Upper lobe of left lung (tissue), 6 donors: ENCODE results near the gene SNX6. TPM values are rescaled to one million over a fixed set of nuclear protein-coding genes. Genes with fewer than 3 reads are reported as not detected.
"Not testable (repeated sequence)": the region's sequence is repeated elsewhere in the genome, so short reads cannot be mapped to it uniquely, and the experiment has no call there.

Source experiments
- ATAC-seq, 2 donors: fragments of 200-7000 bp; cut with Tn5 transposase; one replicate each; pipeline ENCODE4 v1.9.1; 2022; ENCODE audit warnings: mild to moderate bottlenecking in 2 of 2, moderate library complexity in 2 of 2; ENCODE audit not compliant: low FRiP score in 2 of 2
- DNase-seq, 2 donors: peaks; one replicate each; pipeline ENCODE4 v3.0.0-alpha.2; 2019 to 2020
- H3K27ac ChIP-seq, 4 donors: fragments of 200-600 bp; sonication (generic); one replicate each; pipeline ENCODE4 v1.5.1; 2016 to 2019
- H3K27me3 ChIP-seq, 4 donors: fragments of 200-600 bp; sonication (generic); one replicate each; pipeline ENCODE4 v1.5.1; 2017 to 2019
- H3K36me3 ChIP-seq, 4 donors: fragments of 200-600 bp; sonication (generic); one replicate each; pipeline ENCODE4 v1.5.1; 2016 to 2019
- H3K4me1 ChIP-seq, 4 donors: fragments of 200-600 bp; sonication (generic); one replicate each; pipeline ENCODE4 v1.5.1; 2018 to 2019
- H3K4me3 ChIP-seq, 4 donors: fragments of 200-600 bp; sonication (generic); one replicate each; pipeline ENCODE4 v1.5.1; 2017 to 2019; ENCODE audit warnings: mild to moderate bottlenecking in 2 of 4, moderate library complexity in 1 of 4
- H3K9me3 ChIP-seq, 4 donors: fragments of 200-600 bp; sonication (generic); one replicate each; pipeline ENCODE4 v1.5.1; 2018 to 2019
- EP300 ChIP-seq, 4 donors: sonication (generic); formaldehyde crosslinking; IDR thresholded peaks; one replicate each; pipeline ENCODE4 v1.5.1; 2017; ENCODE audit warnings: antibody characterized with exemption in 4 of 4, control low read depth in 2 of 4
- POLR2A ChIP-seq, 4 donors: fragments of 450-650 bp; IDR thresholded peaks; one replicate each; pipeline ENCODE4 v1.5.1; 2016 to 2017; ENCODE audit warnings: antibody characterized with exemption in 4 of 4, mild to moderate bottlenecking in 2 of 4
- POLR2AphosphoS5 ChIP-seq, 2 donors: sonication (generic); formaldehyde crosslinking; IDR thresholded peaks; one replicate each; pipeline ENCODE4 v1.5.1; 2017; ENCODE audit warnings: antibody characterized with exemption in 2 of 2
- WGBS, 2 donors: methylation state at CpG; one replicate each; pipeline ENCODE4 v1.1.5; 2017 to 2018; 5-methylcytosine and 5-hydroxymethylcytosine counted together
- total RNA-seq, 6 donors: library from RNA; depleted of rRNA in 4 of 6; stranded (reverse); fragments of >200 nt in 4 of 6; gene quantifications; one replicate each; pipeline versions ENCODE4 v1.1.0 to v1.2.1, GENCODE V29; 2016 to 2021
- TF ChIP-seq, protein P1 (sequence below), 6 experiments: fragments of 450-650 bp in 4 of 6; fragments of 200-600 bp in 2 of 6; sonication (generic) in 2 of 6; IDR thresholded peaks; one replicate each; pipeline ENCODE4 v1.5.1; 2016 to 2019; ENCODE audit warnings: antibody characterized with exemption in 6 of 6
- donor health status: DM: no; HTN: no; CAD: no; lungs with moderate emphysema.
- donor health status: DM: no; HTN: yes; CAD: no; lungs with severe emphysema.

SNX6 gene
- total RNA-seq, 6 donors from 2014 or later: 23.0 to 60.9 (median 46.8) TPM

- H3K4me3 ChIP-seq: peak overlapping the region in 1 of 4 donors; percentile 3
- WGBS, 2 donors: 56 to 71% methylated on average over 9 of the region's 9 CpGs
- no peak for ATAC-seq
Measured at GRCh38 chr14:34554540-34555250, 75.3 kb downstream of the SNX6 start.

DNA sequence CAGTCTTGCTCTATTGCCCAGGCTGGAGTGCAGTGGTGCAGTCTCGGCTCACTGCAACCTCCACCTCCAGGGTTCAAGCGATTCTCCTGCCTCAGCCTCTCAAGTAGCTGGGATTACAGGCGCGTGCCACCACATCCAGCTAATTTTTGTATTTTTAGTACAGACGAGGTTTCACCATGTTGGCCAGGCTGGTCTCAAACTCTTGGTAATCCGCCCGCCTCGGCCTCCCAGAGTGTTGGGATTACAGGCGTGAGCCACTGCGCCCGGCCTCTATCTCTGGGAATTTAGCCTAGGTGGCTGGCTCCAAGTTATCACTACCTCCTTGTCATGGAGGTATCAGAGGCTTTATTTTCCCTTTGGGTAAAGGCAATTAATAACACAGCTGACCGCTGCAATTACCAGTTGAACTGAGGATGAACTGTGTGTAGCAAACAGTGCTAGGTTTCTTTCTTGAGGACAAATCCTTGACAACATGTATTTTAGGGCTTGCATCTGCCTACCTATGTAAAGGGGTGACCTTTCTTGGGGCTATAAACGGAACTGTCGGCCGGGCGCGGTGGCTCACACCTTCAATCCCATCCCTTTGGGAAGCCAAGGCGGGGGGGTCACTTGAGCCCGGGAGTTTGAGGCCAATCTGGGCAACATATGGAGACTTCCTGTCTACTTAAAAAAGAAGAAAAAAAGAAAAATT is 80.5 kb downstream of the SNX6 start:
- not testable (repeated sequence) for H3K27me3 ChIP-seq, H3K9me3 ChIP-seq, ATAC-seq, H3K36me3 ChIP-seq, H3K4me3 ChIP-seq, H3K4me1 ChIP-seq, H3K27ac ChIP-seq
- 93 to 95% methylated on average over 19 of the region's 19 CpGs for WGBS, 2 donors
- DNase-seq: peak in 1 of 2 donors; percentile 46

More at GRCh38 chr14:34554540-34555250, 75.3 kb downstream of the SNX6 start:
- H3K27me3 ChIP-seq: no peaks in the 10 kb centered on the region
- no peaks in the 10 kb centered on the region for H3K9me3 ChIP-seq
- TF ChIP-seq EP300 (IDR thresholded peaks at IDR 0.05): no peak
- no peak for TF ChIP-seq POLR2AphosphoS5 (IDR thresholded peaks at IDR 0.05)
- TF ChIP-seq, protein P1, sequence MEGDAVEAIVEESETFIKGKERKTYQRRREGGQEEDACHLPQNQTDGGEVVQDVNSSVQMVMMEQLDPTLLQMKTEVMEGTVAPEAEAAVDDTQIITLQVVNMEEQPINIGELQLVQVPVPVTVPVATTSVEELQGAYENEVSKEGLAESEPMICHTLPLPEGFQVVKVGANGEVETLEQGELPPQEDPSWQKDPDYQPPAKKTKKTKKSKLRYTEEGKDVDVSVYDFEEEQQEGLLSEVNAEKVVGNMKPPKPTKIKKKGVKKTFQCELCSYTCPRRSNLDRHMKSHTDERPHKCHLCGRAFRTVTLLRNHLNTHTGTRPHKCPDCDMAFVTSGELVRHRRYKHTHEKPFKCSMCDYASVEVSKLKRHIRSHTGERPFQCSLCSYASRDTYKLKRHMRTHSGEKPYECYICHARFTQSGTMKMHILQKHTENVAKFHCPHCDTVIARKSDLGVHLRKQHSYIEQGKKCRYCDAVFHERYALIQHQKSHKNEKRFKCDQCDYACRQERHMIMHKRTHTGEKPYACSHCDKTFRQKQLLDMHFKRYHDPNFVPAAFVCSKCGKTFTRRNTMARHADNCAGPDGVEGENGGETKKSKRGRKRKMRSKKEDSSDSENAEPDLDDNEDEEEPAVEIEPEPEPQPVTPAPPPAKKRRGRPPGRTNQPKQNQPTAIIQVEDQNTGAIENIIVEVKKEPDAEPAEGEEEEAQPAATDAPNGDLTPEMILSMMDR (IDR thresholded peaks at IDR 0.05): no peak
- no peak for TF ChIP-seq POLR2A (IDR thresholded peaks at IDR 0.05)
- DNase-seq: no peak
- H3K36me3 ChIP-seq: no peaks in the 10 kb centered on the region
- H3K4me1 ChIP-seq: peaks cover 4 to 11% (median 9%) of the 10 kb centered on the region in 4 donors
- peak overlapping the region; percentile 30 to 70 (median 50) for H3K27ac ChIP-seq

- TF ChIP-seq POLR2A (IDR thresholded peaks at IDR 0.05) (no peak), POLR2AphosphoS5 (IDR thresholded peaks at IDR 0.05) (no peak), EP300 (IDR thresholded peaks at IDR 0.05) (no peak)
- TF ChIP-seq, protein P1 (IDR thresholded peaks at IDR 0.05): no peak
- Histone ChIP-seq H3K9me3 (no peaks in the 10 kb centered on the region), H3K4me1 (no peaks in the 10 kb centered on the region), H3K4me3 (no peak overlapping the region), H3K27ac (peak overlapping the region in 1 of 4 donors; percentile 44), H3K36me3 (no peaks in the 10 kb centered on the region), H3K27me3 (no peaks in the 10 kb centered on the region)
- WGBS, 2 donors: 85 to 90% methylated on average over 14 of the region's 14 CpGs
- ATAC-seq (no peak), DNase-seq (no peak)
Measured at GRCh38 chr14:34548472-34548981, 81.4 kb downstream of the SNX6 start.

GRCh38 chr14:34547136-34547520 is 82.8 kb downstream of the SNX6 start:
- no CpG with 5 or more reads among the region's 16 CpGs for WGBS, 2 donors
- not testable (repeated sequence) for H3K36me3 ChIP-seq, ATAC-seq, H3K4me3 ChIP-seq, H3K27ac ChIP-seq, H3K27me3 ChIP-seq, H3K9me3 ChIP-seq, H3K4me1 ChIP-seq, DNase-seq

DNA sequence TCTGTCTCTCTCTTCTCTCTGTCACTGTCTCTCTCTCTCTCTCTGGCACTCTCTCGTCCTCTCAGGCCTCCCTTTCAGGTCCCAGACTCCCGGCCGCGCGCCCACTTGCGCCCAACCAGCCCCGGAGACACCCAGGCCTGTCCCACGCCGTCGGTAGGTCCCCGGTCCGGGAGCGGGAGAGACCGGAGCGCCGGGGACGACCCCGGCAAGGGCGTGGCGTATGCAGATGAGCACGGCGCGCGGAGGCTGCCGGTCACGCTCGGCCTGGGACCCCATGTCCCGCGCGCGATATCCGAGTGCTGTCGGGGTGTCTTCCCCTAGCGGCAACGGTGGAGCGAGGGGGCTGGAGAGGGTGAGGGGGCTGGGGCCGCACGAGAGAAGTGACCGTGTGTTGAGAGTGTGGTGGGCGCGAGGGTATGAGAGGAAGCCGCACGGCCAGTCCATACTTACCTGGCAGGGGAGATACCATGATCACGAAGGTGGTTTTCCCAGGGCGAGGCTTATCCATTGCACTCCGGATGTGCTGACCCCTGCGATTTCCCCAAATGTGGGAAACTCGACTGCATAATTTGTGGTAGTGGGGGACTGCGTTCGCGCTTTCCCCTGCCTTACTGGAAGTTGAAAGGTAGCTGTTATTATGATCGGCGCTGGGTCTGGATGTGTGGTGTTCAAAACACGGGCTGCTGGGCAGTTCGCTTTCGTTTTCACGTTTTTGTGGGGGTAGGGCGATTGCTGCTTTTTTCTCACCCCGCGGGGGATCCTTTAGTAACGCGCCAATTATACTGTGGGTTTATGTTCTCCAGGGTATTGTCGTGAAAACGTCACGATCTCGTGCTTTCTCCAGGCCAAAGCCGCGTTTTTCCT is 83.4 kb downstream of the SNX6 start:
- DNase-seq, H3K27ac ChIP-seq, H3K36me3 ChIP-seq, H3K4me3 ChIP-seq, H3K4me1 ChIP-seq, H3K27me3 ChIP-seq, H3K9me3 ChIP-seq: not testable (repeated sequence)
- WGBS, 2 donors: no CpG with 5 or more reads among the region's 68 CpGs
- ATAC-seq: peak; percentile 94 to 95

DNA sequence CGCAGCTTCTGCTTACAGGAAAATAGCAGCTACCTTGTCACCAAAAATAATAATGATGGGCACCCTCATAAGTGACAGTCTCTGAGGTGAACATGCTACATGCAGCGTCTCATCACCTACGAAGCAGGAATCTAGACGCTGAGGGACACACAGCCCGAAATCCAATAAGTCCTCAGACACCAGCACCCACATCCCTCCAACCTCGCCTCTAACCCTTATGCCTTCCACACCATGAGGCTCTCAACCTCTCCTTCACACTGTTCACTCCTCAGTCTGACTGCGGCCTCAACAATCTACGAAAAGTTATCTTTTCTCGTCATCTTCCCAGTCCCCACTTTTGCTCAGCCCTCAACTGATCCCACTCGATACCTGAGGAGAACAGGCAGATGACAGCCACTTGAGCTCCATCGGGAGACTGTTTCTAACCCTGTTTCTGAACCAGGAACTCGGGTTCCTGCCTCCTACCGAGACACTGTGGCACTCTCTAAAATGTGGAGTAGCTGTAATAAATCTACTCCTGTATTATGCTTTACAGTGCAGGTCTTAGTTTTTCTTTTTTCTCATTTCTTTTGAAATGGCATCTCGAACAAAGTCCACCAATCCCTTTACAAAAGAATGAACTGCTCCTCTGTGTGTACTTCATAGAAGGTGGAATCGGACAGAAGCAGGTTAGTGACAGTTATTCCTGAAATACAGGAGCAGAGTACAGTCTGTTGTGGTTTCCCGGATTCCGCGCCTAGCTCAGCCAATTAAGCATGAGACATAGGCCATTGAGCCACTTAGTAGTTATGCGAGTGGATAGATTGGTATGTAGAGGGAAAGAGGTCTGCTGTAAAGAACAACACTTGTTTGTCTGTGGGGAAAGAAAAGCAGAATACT is 89.5 kb downstream of the SNX6 start:
- Histone ChIP-seq H3K4me3 (peak overlapping the region in 3 of 4 donors; percentile 69 to 94 (median 76)), H3K36me3 (peaks cover 3 to 18% (median 6%) of the 10 kb centered on the region in 4 donors), H3K27ac (peak overlapping the region; percentile 92 to 99 (median 98)), H3K4me1 (peaks cover 16 to 24% (median 17%) of the 10 kb centered on the region in 4 donors)
- WGBS, 2 donors: 89 to 91% methylated on average over 13 to 15 of the region's 19 CpGs
- H3K27me3 ChIP-seq, DNase-seq, ATAC-seq, H3K9me3 ChIP-seq: not testable (repeated sequence)
